CD14-positive monocyte (primary cell): ENCODE data around the gene LRRC4. TPM values are rescaled to one million over a fixed set of nuclear protein-coding genes. Genes with fewer than 3 reads are reported as not detected.

Experiments used
- DNase-seq, 3 donors: peaks; one replicate each; pipeline ENCODE4 v3.0.0-alpha.2; 2011 to 2022
- H2AFZ ChIP-seq: 2 replicates; pipeline ENCODE4 v1.6.0; 2012; ENCODE audit warnings: mild to moderate bottlenecking, low read depth, low read length, inconsistent platforms; ENCODE audit not compliant: insufficient read depth, poor library complexity, severe bottlenecking
- H3K27ac ChIP-seq, 2 donors: 1 replicate in 1 of 2; 2 replicates in 1 of 2; pipeline ENCODE4 v1.5.1; 2012 to 2013; ENCODE audit warnings: low read length in 2 of 2, control low read depth in 1 of 2, inconsistent platforms in 1 of 2, low read depth in 1 of 2, mild to moderate bottlenecking in 1 of 2
- H3K27me3 ChIP-seq, 2 donors: one replicate each; pipeline versions ENCODE4 v1.6.0 to v1.6.1; 2011 to 2013; ENCODE audit warnings: low read length in 2 of 2; ENCODE audit not compliant: control insufficient read depth in 2 of 2, insufficient read depth in 2 of 2
- H3K36me3 ChIP-seq, 2 donors: replicated peaks in 1 of 2; 1 replicate in 1 of 2; 2 replicates in 1 of 2; pipeline versions ENCODE4 v1.5.1 to v1.6.1; 2012 to 2013; ENCODE audit warnings: low read length in 2 of 2, control low read depth in 1 of 2, inconsistent platforms in 1 of 2, mild to moderate bottlenecking in 1 of 2; ENCODE audit not compliant: insufficient read depth in 2 of 2, control insufficient read depth in 1 of 2
- H3K4me1 ChIP-seq, 2 donors: 1 replicate in 1 of 2; 2 replicates in 1 of 2; pipeline versions ENCODE4 v1.5.1 to v1.6.1; 2012 to 2013; ENCODE audit warnings: low read length in 2 of 2, control low read depth in 1 of 2, inconsistent platforms in 1 of 2, mild to moderate bottlenecking in 1 of 2, moderate library complexity in 1 of 2; ENCODE audit not compliant: insufficient read depth in 2 of 2, control insufficient read depth in 1 of 2
- H3K4me2 ChIP-seq: replicated peaks from 2 replicates; pipeline ENCODE3; 2012; ENCODE audit warnings: low read length, moderate library complexity, mild to moderate bottlenecking; ENCODE audit not compliant: poor library complexity, severe bottlenecking; ENCODE audit errors: extremely low read depth
- H3K4me3 ChIP-seq, 3 experiments: fragments of 200-600 bp in 1 of 3; sonication (generic) in 1 of 3; replicated peaks in 1 of 3; 1 replicate in 2 of 3; 2 replicates in 1 of 3; pipeline ENCODE4 v1.5.1; 2011 to 2013; ENCODE audit warnings: low read length in 3 of 3, mild to moderate bottlenecking in 3 of 3, control low read depth in 2 of 3, low read depth in 2 of 3, inconsistent platforms in 1 of 3, moderate library complexity in 1 of 3
- H3K79me2 ChIP-seq: 2 replicates; pipeline ENCODE4 v1.6.0; 2012; ENCODE audit warnings: mild to moderate bottlenecking, control low read depth, inconsistent platforms, low read length, moderate library complexity; ENCODE audit not compliant: insufficient read depth
- H3K9ac ChIP-seq: 2 replicates; pipeline ENCODE4 v1.6.0; 2017; ENCODE audit warnings: low read length, mild to moderate bottlenecking; ENCODE audit not compliant: insufficient read depth, poor library complexity, severe bottlenecking
- H3K9me3 ChIP-seq, 2 donors: replicated peaks in 1 of 2; 1 replicate in 1 of 2; 2 replicates in 1 of 2; pipeline versions ENCODE4 v1.5.1 to v1.6.1; 2012 to 2013; ENCODE audit warnings: low read length in 2 of 2, control low read depth in 1 of 2; ENCODE audit not compliant: control insufficient read depth in 1 of 2, insufficient read depth in 1 of 2
- H4K20me1 ChIP-seq: 2 replicates; pipeline ENCODE4 v1.6.0; 2012; ENCODE audit warnings: mild to moderate bottlenecking, low read length, control low read depth, moderate library complexity; ENCODE audit not compliant: insufficient read depth
- H3K27ac Mint-ChIP-seq, 7 donors: one replicate each; pipeline ENCODE4 v1.8.0; 2020; ENCODE audit warnings: mild to moderate bottlenecking in 7 of 7, mixed read lengths in 7 of 7, moderate library complexity in 6 of 7, inconsistent platforms in 2 of 7
- H3K27me3 Mint-ChIP-seq, 3 donors: one replicate each; pipeline ENCODE4 v1.8.0; 2021 to 2022; ENCODE audit warnings: low read depth in 3 of 3, mild to moderate bottlenecking in 3 of 3, mixed read lengths in 3 of 3, moderate library complexity in 3 of 3, inconsistent platforms in 1 of 3
- H3K36me3 Mint-ChIP-seq, 2 donors: one replicate each; pipeline ENCODE4 v1.8.0; 2020; ENCODE audit warnings: mixed read lengths in 2 of 2, inconsistent platforms in 1 of 2, mild to moderate bottlenecking in 1 of 2
- H3K4me1 Mint-ChIP-seq: one replicate; pipeline ENCODE4 v1.8.0; 2020; ENCODE audit warnings: mild to moderate bottlenecking, mixed read lengths
- H3K4me3 Mint-ChIP-seq, 2 donors: one replicate each; pipeline ENCODE4 v1.8.0; 2020; ENCODE audit warnings: mild to moderate bottlenecking in 2 of 2, mixed read lengths in 2 of 2, moderate library complexity in 1 of 2
- H3K9me3 Mint-ChIP-seq, 7 donors: one replicate each; pipeline ENCODE4 v1.8.0; 2020 to 2022; ENCODE audit warnings: mixed read lengths in 7 of 7, mild to moderate bottlenecking in 6 of 7, moderate library complexity in 6 of 7, inconsistent platforms in 2 of 7
- WGBS: methylation state at CpG from one replicate; pipeline ENCODE4 v1.1.5; 2013; ENCODE audit warnings: missing lambda C conversion rate; ENCODE audit not compliant: insufficient coverage; 5-methylcytosine and 5-hydroxymethylcytosine counted together
- intact Hi-C, 2 donors: fragments of 100-400 bp; cut with micrococcal nuclease; formaldehyde crosslinking; loops; one replicate each; pipeline versions ENCODE4 v1.15.0 to v1.15.1; 2023
- polyA plus RNA-seq, 3 donors: library from polyadenylated mRNA; depleted of rRNA in 1 of 3; unstranded in 2 of 3; stranded (reverse) in 1 of 3; fragments of 300-500 nt in 2 of 3; fragments of >200 nt in 1 of 3; fragmentation: Illumina TruSeq in 2 of 3; gene quantifications; 1 replicate in 2 of 3; 2 replicates in 1 of 3; pipeline ENCODE4 v1.2.3, GENCODE V29; 2012 to 2021
- TF ChIP-seq, protein P1 (sequence below): fragments of 200-600 bp; IDR thresholded peaks from one replicate; pipeline ENCODE4 v1.8.0; 2022; ENCODE audit warnings: antibody characterized with exemption, mild to moderate bottlenecking

LRRC4 gene
- polyA plus RNA-seq, 3 donors: 0.12 to 3.3 (median 0.91) TPM

DNA sequence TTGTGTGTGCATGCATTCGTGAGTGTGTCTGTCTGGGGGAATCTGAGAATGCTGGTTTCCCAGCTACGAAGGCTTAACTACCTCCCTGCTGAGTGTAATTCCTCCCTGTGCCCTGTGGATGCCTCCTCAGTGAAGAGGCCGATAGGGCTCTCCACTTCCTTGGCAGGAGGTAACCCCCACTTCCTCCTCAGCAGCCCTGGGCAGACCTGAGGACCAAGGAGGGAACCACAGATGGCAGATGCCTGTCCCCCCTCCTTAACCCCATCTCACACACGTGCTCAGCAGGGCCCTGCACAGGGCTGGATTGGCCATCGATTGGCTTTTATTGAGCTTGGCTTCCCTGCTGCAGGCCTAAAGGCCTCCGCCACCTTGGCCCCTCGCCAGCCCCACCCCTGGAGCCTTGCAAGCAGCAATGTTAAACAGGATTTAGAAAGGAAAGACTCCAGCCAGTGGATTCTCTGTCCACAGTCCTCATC is 45.6 kb upstream of the LRRC4 start:
- no peaks in the 10 kb centered on the region for H3K9me3 Mint-ChIP-seq
- H3K36me3 ChIP-seq: peaks cover 74 to 95% of the 10 kb centered on the region in 2 donors
- no peaks in the 10 kb centered on the region for H3K4me1 ChIP-seq
- no peak for DNase-seq
- H4K20me1 ChIP-seq: no peaks in the 10 kb centered on the region
- H3K4me3 ChIP-seq: no peak overlapping the region
- H3K4me1 Mint-ChIP-seq: no peaks in the 10 kb centered on the region
- H3K27me3 ChIP-seq: no peaks in the 10 kb centered on the region
- H3K27me3 Mint-ChIP-seq: peaks cover 0 to 2% (median 0%) of the 10 kb centered on the region in 3 donors
- 62% methylated on average over 7 of the region's 7 CpGs for WGBS
- intact Hi-C loops: no loop called here
- H3K4me3 Mint-ChIP-seq: no peak overlapping the region
- H2AFZ ChIP-seq: no peak overlapping the region
- H3K79me2 ChIP-seq: no peaks in the 10 kb centered on the region
- H3K27ac ChIP-seq: peak overlapping the region in 1 of 2 donors; percentile 11
- peak overlapping the region in 1 of 7 donors; percentile 3 for H3K27ac Mint-ChIP-seq
- peaks cover 61 to 95% of the 10 kb centered on the region in 2 donors for H3K36me3 Mint-ChIP-seq
- H3K9ac ChIP-seq: no peak overlapping the region
- TF ChIP-seq, protein P1, sequence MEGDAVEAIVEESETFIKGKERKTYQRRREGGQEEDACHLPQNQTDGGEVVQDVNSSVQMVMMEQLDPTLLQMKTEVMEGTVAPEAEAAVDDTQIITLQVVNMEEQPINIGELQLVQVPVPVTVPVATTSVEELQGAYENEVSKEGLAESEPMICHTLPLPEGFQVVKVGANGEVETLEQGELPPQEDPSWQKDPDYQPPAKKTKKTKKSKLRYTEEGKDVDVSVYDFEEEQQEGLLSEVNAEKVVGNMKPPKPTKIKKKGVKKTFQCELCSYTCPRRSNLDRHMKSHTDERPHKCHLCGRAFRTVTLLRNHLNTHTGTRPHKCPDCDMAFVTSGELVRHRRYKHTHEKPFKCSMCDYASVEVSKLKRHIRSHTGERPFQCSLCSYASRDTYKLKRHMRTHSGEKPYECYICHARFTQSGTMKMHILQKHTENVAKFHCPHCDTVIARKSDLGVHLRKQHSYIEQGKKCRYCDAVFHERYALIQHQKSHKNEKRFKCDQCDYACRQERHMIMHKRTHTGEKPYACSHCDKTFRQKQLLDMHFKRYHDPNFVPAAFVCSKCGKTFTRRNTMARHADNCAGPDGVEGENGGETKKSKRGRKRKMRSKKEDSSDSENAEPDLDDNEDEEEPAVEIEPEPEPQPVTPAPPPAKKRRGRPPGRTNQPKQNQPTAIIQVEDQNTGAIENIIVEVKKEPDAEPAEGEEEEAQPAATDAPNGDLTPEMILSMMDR: no peak
- H3K9me3 ChIP-seq: no peaks in the 10 kb centered on the region
- no peak overlapping the region for H3K4me2 ChIP-seq

DNA sequence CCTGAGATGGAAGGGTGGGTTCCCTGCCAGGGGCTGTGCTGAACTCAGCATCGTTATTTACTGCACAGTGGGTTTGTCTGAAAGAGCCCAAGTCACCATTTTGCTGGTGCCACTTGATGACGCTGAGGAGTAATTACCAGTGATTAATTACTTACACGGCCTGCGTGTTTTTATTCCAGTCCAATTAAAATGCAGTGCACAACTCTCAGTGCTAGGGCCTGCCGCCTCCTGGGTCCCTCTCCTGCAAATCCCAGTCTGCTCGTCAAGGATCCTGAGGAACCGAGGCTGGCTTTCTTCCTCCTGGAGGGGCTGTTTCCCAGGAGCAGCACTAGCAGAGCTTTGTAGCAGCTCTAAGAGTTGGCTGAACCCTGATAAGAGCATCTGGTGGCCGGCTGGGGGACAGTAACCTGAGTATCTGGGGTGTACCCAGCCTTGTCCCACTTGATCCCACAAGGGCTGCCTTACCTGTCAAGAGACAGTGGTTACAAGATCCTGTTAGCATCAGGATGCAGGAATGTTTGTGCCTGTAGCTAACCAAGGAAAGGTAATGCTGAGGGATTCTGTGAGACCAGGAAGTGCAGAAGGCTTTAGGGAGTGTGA is 45.1 kb upstream of the LRRC4 start:
- no peaks in the 10 kb centered on the region for H3K9me3 Mint-ChIP-seq
- no peak overlapping the region for H2AFZ ChIP-seq
- no peak overlapping the region for H3K9ac ChIP-seq
- peaks cover 0 to 2% (median 0%) of the 10 kb centered on the region in 3 donors for H3K27me3 Mint-ChIP-seq
- H3K36me3 Mint-ChIP-seq: peaks cover 60 to 95% of the 10 kb centered on the region in 2 donors
- no peak overlapping the region for H3K4me3 ChIP-seq
- no peaks in the 10 kb centered on the region for H3K4me1 ChIP-seq
- H3K9me3 ChIP-seq: no peaks in the 10 kb centered on the region
- no peaks in the 10 kb centered on the region for H4K20me1 ChIP-seq
- H3K27me3 ChIP-seq: no peaks in the 10 kb centered on the region
- peak overlapping the region in 1 of 2 donors; percentile 11 for H3K27ac ChIP-seq
- peak overlapping the region in 1 of 7 donors; percentile 49 for H3K27ac Mint-ChIP-seq
- no peak overlapping the region for H3K4me3 Mint-ChIP-seq
- WGBS: 97% methylated on average over 8 of the region's 8 CpGs
- H3K4me2 ChIP-seq: no peak overlapping the region
- H3K36me3 ChIP-seq: peaks cover 68 to 95% of the 10 kb centered on the region in 2 donors
- no peaks in the 10 kb centered on the region for H3K4me1 Mint-ChIP-seq
- intact Hi-C loops: no loop called here
- no peaks in the 10 kb centered on the region for H3K79me2 ChIP-seq
- TF ChIP-seq, protein P1: no peak
- no peak for DNase-seq
